HG03442 (cell line): Measurements from ENCODE around the gene CHST14.

Experiments used
- ATAC-seq: cut with Tn5 transposase; IDR thresholded peaks from one replicate; pipeline ENCODE4 v1.9.1; 2021; ENCODE audit warnings: mild to moderate bottlenecking, moderate library complexity; ENCODE audit not compliant: unreplicated experiment

The CHST14 gene

GRCh38 chr15:40487816-40488682 lies 17.3 kb downstream of the CHST14 start:
- no peak for ATAC-seq

DNA sequence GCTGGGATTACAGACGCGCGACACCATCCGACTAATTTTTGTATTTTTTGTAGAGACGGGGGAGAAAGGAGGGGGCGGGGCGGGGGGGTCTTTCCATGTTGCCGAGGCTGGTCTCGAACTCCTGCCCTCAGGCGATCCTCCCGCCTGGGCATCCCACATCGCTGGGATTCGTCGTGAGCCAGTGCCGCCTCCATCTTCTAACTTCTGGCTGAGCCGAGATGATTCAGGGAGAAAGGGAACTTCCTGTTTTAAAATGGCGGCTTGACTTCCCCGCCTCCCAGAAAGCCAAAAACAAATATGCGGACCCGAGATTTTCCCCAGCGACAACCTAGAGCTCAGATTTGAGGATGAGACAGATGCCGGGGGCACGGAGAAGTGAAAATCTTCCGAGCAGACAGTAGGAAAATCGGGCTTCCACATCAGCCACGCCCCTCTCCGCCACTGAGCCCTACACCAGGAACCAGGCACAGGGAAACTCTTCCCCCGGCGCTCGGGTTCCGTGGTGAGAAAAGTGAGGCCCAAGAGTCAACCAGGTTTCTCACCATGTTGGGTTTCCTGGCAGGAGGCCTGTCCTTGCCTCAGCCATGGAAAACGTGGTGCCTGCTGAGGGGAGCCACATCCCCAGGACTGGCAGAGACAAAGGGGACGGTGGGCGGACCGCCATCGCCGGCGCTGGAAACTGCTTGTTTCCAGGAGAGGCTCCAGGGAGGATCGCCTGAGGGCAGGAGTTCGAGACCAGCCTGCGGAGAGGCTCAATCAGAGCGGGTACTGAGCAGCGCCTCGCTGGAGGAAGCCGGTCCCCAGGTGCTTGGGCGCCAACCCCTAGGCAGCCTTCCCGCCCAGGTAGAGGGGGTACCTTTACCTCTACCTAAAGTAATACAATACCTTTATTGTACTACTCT lies 18.7 kb downstream of the CHST14 start:
- ATAC-seq, result no peak

- no peak for ATAC-seq
Observed at GRCh38 chr15:40493089-40493840, 22.5 kb downstream of the CHST14 start.

- ATAC-seq, result no peak
Observed at GRCh38 chr15:40495516-40495915, 24.7 kb downstream of the CHST14 start.

GRCh38 chr15:40498418-40498817 lies 27.6 kb downstream of the CHST14 start:
- ATAC-seq, result no peak

DNA sequence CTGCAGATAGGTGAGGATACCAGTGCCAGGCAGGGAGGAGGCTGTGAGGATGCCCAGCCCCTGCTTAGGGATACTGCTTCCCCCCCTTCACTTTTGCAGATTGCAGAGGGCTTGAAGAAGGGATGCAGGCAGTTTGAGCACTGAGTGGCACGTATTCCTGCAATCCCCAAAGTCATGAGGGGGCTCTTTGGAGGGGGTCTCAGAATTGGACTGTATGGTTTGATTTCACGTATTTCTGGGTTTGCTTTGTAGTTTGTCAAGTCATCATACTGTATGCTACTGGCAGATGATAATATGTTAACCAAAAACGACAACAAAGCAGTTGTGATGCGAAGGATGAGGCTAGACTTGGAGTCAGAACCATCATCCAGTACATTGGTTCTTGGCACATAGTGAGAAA lies 28.1 kb downstream of the CHST14 start:
- ATAC-seq, result no peak

GRCh38 chr15:40499931-40500330 lies 29.1 kb downstream of the CHST14 start:
- no peak for ATAC-seq

GRCh38 chr15:40500568-40501330 lies 30.0 kb downstream of the CHST14 start:
- no peak for ATAC-seq

GRCh38 chr15:40501487-40501886 lies 30.7 kb downstream of the CHST14 start:
- ATAC-seq, result no peak

- peak; percentile 46 for ATAC-seq
Observed at GRCh38 chr15:40506964-40507571, 36.3 kb downstream of the CHST14 start.

DNA sequence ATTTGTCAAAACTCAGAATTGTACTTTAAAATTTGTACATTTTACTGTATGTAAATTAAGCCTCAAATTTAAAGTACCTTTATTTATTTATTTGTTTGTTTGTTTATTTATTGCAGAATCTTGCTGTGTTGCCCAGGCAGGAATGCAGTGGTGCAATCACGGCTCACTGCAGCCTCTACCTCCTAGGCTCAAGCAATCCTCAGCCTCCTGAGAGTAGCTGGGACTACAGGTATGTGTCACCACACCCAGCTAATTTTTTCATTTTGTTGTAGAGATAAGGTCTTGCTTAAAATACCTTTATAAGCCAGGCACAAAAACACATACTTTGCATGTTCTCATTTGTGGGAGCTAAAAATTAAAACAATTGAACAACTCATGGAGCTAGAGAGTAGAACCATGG lies 37.4 kb downstream of the CHST14 start:
- ATAC-seq, result no peak

DNA sequence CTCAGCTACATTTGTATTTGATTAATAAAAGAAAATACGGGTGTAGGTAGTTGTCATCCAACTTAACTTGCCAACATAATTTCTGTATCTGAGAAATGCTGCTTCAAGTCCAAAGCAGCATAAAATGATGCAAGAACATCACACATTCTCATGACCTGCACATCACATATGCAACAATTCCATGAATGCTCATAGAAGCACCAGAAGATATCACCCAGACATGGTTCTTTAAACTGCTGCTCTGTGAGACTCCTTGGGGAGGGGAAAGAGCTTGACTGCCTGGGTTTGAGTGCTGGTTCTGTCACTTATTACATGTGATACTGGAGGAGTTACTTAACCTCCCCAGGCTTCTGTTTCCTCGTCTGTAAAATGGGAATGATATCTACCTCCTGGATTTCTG lies 39.4 kb downstream of the CHST14 start:
- ATAC-seq, result no peak

GRCh38 chr15:40511093-40511471 lies 40.3 kb downstream of the CHST14 start:
- ATAC-seq, result peak; percentile 19

- peak; percentile 45 for ATAC-seq
Observed at GRCh38 chr15:40511472-40512133, 40.8 kb downstream of the CHST14 start.

DNA sequence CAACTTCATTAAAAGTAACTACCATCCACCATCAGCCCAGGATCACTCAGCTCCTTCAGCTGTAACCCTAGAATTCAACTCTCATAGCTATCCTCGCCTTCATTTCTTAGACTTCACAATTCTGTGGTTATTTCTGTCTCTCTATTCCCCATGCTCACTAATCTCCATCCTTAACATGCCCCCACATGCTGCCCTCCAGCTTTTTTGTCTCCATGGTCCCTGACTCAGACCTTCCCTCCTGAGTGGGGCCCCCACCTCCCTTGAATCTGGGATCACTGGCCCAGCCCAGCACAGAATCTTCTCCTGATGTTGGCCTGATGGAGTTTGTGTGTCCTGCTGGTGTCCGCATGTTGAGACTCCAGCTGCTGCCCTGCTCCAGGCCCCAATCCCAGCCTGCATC lies 41.7 kb downstream of the CHST14 start:
- ATAC-seq, result no peak

- no peak for ATAC-seq
Observed at GRCh38 chr15:40513609-40514008, 42.8 kb downstream of the CHST14 start.

DNA sequence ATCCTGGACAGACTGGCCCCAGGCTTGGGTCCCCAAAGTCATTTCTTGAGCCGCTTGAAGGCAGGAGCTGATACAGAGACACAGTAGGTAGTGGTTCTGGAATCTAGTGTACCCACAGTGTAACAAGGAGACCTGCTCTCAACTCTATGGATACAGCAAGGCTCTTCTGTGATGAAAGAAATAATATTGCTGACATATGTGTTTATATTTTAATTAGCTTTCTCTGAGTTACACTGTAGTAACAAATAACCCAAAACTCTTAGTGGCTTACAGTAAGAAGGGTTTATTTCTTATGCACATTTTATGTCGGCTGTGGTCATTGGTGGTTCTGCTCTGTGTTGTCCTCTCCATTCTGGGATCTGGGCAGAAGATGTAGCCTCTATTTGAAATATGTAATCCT lies 45.5 kb downstream of the CHST14 start:
- no peak for ATAC-seq
